MM.1S (cell line): Measurements from ENCODE around the gene LRWD1.

Source experiments
- DNase-seq: peaks from one replicate; pipeline ENCODE4 v3.0.0-alpha.2; 2015
- H2AFZ ChIP-seq: fragments of 300-600 bp; sonication (generic); 2 replicates; pipeline ENCODE4 v1.6.0; 2016; ENCODE audit warnings: antibody characterized with exemption, low read length
- H3F3A ChIP-seq: fragments of 300-600 bp; sonication (generic); 2 replicates; pipeline ENCODE4 v1.6.1; 2016; ENCODE audit warnings: mild to moderate bottlenecking, antibody characterized with exemption, low read length, moderate library complexity, mixed read lengths; ENCODE audit not compliant: insufficient read depth
- H3K27ac ChIP-seq: fragments of 300-600 bp; sonication (generic); 2 replicates; pipeline ENCODE4 v1.5.1; 2016; ENCODE audit warnings: mild to moderate bottlenecking, low read length
- H3K27me3 ChIP-seq: fragments of 300-600 bp; sonication (generic); replicated peaks from 2 replicates; pipeline ENCODE4 v1.6.0; 2016; ENCODE audit warnings: low read length; ENCODE audit not compliant: insufficient read depth
- H3K36me3 ChIP-seq: fragments of 300-600 bp; sonication (generic); replicated peaks from 2 replicates; pipeline ENCODE4 v1.6.1; 2016; ENCODE audit warnings: mild to moderate bottlenecking, low read length, mixed read lengths; ENCODE audit not compliant: insufficient read depth
- H3K4me1 ChIP-seq: fragments of 300-600 bp; sonication (generic); 2 replicates; pipeline ENCODE4 v1.6.1; 2016; ENCODE audit warnings: low read length, mixed read lengths
- H3K4me2 ChIP-seq: fragments of 300-600 bp; sonication (generic); 2 replicates; pipeline ENCODE4 v1.6.0; 2016; ENCODE audit warnings: low read depth, low read length
- H3K4me3 ChIP-seq: fragments of 300-600 bp; sonication (generic); 2 replicates; pipeline ENCODE4 v1.5.1; 2016; ENCODE audit warnings: low read length, mixed read lengths
- H3K79me2 ChIP-seq: fragments of 300-600 bp; sonication (generic); 2 replicates; pipeline ENCODE4 v1.6.1; 2016; ENCODE audit warnings: mixed run types, low read length, mixed read lengths
- H3K9ac ChIP-seq: fragments of 300-600 bp; sonication (generic); 2 replicates; pipeline ENCODE4 v1.6.1; 2016; ENCODE audit warnings: low read length, mixed read lengths
- H3K9me2 ChIP-seq: fragments of 300-600 bp; sonication (generic); replicated peaks from 2 replicates; pipeline ENCODE4 v1.6.1; 2016; ENCODE audit warnings: mild to moderate bottlenecking, low read length, mixed read lengths; ENCODE audit not compliant: insufficient read depth
- H3K9me3 ChIP-seq: fragments of 300-600 bp; sonication (generic); replicated peaks from 2 replicates; pipeline ENCODE4 v1.6.1; 2016; ENCODE audit warnings: mild to moderate bottlenecking, low read length, mixed read lengths; ENCODE audit not compliant: insufficient read depth
- H4K20me1 ChIP-seq: fragments of 300-600 bp; sonication (generic); 2 replicates; pipeline ENCODE4 v1.6.1; 2016; ENCODE audit warnings: mild to moderate bottlenecking, low read length, moderate library complexity, mixed read lengths; ENCODE audit not compliant: insufficient read depth
- CTCF ChIP-seq: fragments of 300-600 bp; sonication (generic); IDR thresholded peaks from 2 replicates; pipeline ENCODE4 v1.5.1; 2016; ENCODE audit warnings: antibody characterized with exemption, low read length, mixed read lengths
- EZH2 ChIP-seq: fragments of 300-600 bp; sonication (generic); optimal IDR thresholded peaks from 2 replicates; pipeline ENCODE3; 2017; ENCODE audit warnings: low read depth, mild to moderate bottlenecking, antibody characterized with exemption, low read length, mixed read lengths
- EZH2phosphoT487 ChIP-seq: fragments of 300-600 bp; sonication (generic); IDR thresholded peaks from 2 replicates; pipeline ENCODE4 v1.6.1; 2018; ENCODE audit warnings: antibody characterized with exemption, low read length

Gene LRWD1

GRCh38 chr7:102431617-102432298 is 33.0 kb upstream of the LRWD1 start:
- peaks cover 63% of the 10 kb centered on the region for H3K4me1 ChIP-seq
- peaks cover 22% of the 10 kb centered on the region for H3F3A ChIP-seq
- H3K27ac ChIP-seq = peak overlapping the region; percentile 94
- H3K9ac ChIP-seq = peak overlapping the region; percentile 98
- no peaks in the 10 kb centered on the region for H3K9me3 ChIP-seq
- no peaks in the 10 kb centered on the region for H4K20me1 ChIP-seq
- no peak overlapping the region; the same call in 1 of the 2 replicates for H2AFZ ChIP-seq
- TF ChIP-seq EZH2 (no peak), CTCF (no peak), EZH2phosphoT487 (no peak)
- H3K4me2 ChIP-seq = peak overlapping the region; percentile 65
- peak overlapping the region; percentile 23; the same call in 1 of the 2 replicates for H3K4me3 ChIP-seq
- no peaks in the 10 kb centered on the region for H3K27me3 ChIP-seq
- no peaks in the 10 kb centered on the region for H3K9me2 ChIP-seq
- peak; percentile 88 for DNase-seq
- H3K36me3 ChIP-seq = 0 out of 2 replicates have a peak, but pooled peaks cover under 1% of the 10 kb centered on the region
- peaks cover 53% of the 10 kb centered on the region for H3K79me2 ChIP-seq

GRCh38 chr7:102432442-102433218 is 32.2 kb upstream of the LRWD1 start:
- H3K9ac ChIP-seq = peak overlapping the region; percentile 98
- peaks cover 54% of the 10 kb centered on the region for H3K4me1 ChIP-seq
- H3K36me3 ChIP-seq = 0 out of 2 replicates have a peak, but pooled peaks cover 4% of the 10 kb centered on the region
- H3K27ac ChIP-seq = peak overlapping the region; percentile 94
- H3K9me2 ChIP-seq = no peaks in the 10 kb centered on the region
- peaks cover 17% of the 10 kb centered on the region for H3F3A ChIP-seq
- H3K9me3 ChIP-seq = no peaks in the 10 kb centered on the region
- no peak overlapping the region for H2AFZ ChIP-seq
- peak; percentile 70 for DNase-seq
- no peak for TF ChIP-seq EZH2
- TF ChIP-seq EZH2phosphoT487 = no peak
- no peak for TF ChIP-seq CTCF
- peak overlapping the region; percentile 72 for H3K4me3 ChIP-seq
- peaks cover 56% of the 10 kb centered on the region for H3K79me2 ChIP-seq
- no peaks in the 10 kb centered on the region for H3K27me3 ChIP-seq
- H3K4me2 ChIP-seq = peak overlapping the region; percentile 65
- no peaks in the 10 kb centered on the region for H4K20me1 ChIP-seq

- H3K27me3 ChIP-seq = no peaks in the 10 kb centered on the region
- peak within 1 kb of the TSS; percentile 98 for H3K4me2 ChIP-seq
- no peaks in the 10 kb centered on the region for H3K9me2 ChIP-seq
- peak; percentile 5; the same call in 1 of the 2 replicates for TF ChIP-seq CTCF
- no peak for TF ChIP-seq EZH2phosphoT487
- H3F3A ChIP-seq = peaks cover 17% of the 10 kb centered on the region
- peaks cover 58% of the 10 kb centered on the region for H3K79me2 ChIP-seq
- peak; percentile 87 for DNase-seq
- H3K4me1 ChIP-seq = peaks cover 46% of the 10 kb centered on the region
- peak within 1 kb of the TSS; percentile 98 for H3K4me3 ChIP-seq
- H3K9ac ChIP-seq = peak within 1 kb of the TSS; percentile 99
- peak within 1 kb of the TSS; percentile 94 for H3K27ac ChIP-seq
- 0 out of 2 replicates have a peak within 1 kb of the TSS, but pooled peaks have one; percentile 28 for H2AFZ ChIP-seq
- H3K9me3 ChIP-seq = no peaks in the 10 kb centered on the region
- no peaks in the 10 kb centered on the region for H4K20me1 ChIP-seq
- H3K36me3 ChIP-seq = 0 out of 2 replicates have a peak, but pooled peaks cover 4% of the 10 kb centered on the region
Measured at GRCh38 chr7:102433219-102434038, 31.4 kb upstream of the LRWD1 start, which contains the start of gene ORAI2. ORAI2 (plus strand) TSS chr7:102433575; CDS start chr7:102438957, 5,382 bp downstream.
